DMS79 treated with DMSO at 0.1 percent for 48 hours (cell line): Measurements from ENCODE around the gene CLDN20.
A peak's percentile ranks its signal among the peaks of the same experiment; 100 is the strongest.

Experiments used
- DNase-seq: peaks from one replicate; lab custom pipeline; 2025; lab: John Stamatoyannopoulos, UW

Gene CLDN20

DNA sequence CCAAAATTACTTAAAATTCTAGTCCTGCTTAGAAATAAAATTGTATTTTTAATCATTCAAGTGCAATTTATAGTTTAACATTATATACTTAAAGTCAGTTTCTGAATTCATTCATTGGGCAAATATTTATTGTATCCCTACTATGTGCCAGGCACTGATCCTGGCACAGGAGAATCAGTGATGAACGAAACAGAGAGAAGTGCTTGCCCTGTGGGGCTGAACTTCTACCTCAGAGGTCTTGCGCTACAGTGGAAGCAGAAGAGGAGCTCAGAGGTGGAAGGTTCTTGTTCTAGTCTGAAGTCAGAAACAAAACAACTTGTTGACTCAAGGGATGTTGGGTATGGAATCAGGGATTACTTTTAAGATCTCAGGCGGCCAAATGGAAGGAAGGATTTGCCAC, 6.0 kb downstream of the CLDN20 start:
- no peak for DNase-seq

DNA sequence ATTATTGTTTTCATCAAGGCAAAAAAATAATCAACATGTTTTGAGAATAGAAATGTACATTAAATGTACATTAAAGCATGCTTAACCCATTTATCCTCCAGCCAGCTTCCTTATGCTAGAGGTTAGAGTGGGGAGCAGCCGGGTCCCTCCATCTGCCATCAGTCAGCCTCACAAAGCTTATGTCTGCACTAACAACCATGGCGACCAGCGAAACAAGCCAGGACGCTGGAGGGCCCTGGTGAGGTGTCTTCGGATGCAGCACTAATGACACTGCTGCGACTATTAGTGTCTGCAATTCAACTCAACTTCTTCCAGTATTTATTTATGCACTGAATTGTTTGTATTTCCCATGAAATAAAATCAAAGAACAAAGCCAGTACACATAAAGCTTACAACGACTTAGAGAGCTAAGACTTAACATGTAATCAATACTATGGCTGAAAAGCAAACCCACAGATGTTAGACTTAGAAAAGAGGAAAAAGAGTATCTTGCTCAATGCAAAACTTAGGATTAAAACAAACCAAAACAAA, 6.8 kb downstream of the CLDN20 start:
- DNase-seq: no peak

- DNase-seq: no peak
Measured at GRCh38 chr6:155271145-155271544, 7.3 kb downstream of the CLDN20 start.

- DNase-seq: no peak
Measured at GRCh38 chr6:155272353-155273232, 8.8 kb downstream of the CLDN20 start.

- no peak for DNase-seq
Measured at GRCh38 chr6:155273431-155273830, 9.6 kb downstream of the CLDN20 start.

DNA sequence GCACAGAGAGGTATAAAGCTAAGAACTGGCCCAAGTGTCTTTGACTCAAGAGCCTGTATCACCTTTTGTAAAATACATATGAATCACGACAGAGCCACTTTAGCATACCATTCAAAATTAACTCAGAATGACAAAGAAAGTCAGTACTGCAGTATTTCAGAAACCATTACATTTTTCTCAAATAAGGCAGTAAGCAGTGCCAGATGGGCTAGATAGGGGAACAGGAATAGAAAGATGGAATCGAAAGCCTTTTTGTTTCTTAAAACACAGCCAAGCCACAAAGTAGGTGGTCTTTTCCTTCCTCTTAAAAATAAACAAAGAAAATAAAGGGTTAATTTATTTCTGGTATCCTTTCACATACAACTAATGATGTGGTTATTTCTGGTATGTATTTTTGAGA, 10.3 kb downstream of the CLDN20 start:
- DNase-seq: no peak

- DNase-seq: no peak
Measured at GRCh38 chr6:155274533-155274932, 10.7 kb downstream of the CLDN20 start.

GRCh38 chr6:155275808-155276480, 12.1 kb downstream of the CLDN20 start:
- no peak for DNase-seq

GRCh38 chr6:155276638-155277037, 12.8 kb downstream of the CLDN20 start:
- DNase-seq: no peak

GRCh38 chr6:155278319-155279049, 14.7 kb downstream of the CLDN20 start:
- no peak for DNase-seq

GRCh38 chr6:155284775-155285174, 21.0 kb downstream of the CLDN20 start:
- DNase-seq: no peak

- peak; percentile 33 for DNase-seq
Measured at GRCh38 chr6:155287762-155288161, 23.9 kb downstream of the CLDN20 start.

DNA sequence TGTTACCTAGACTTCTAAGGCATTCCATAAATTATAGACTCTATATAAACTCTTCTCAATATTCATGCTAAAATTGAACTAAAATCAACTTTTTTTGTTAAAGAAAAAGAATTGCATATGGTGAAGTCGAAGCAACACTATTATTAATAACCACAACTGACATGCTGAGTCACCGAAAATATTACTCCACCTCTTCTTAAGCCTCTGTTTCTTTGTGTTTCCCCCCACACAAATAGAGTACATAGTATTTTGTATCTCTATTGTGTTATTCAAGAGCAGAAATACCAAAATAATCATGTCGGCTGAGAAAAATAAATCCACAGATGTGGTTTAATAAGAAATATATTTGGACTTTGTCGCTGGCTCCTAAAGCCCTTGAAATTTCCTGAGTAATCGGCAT, 26.7 kb downstream of the CLDN20 start:
- no peak for DNase-seq

- DNase-seq: no peak
Measured at GRCh38 chr6:155291291-155291690, 27.5 kb downstream of the CLDN20 start.

- DNase-seq: no peak
Measured at GRCh38 chr6:155292711-155293110, 28.9 kb downstream of the CLDN20 start.

- no peak for DNase-seq
Measured at GRCh38 chr6:155297669-155298068, 33.9 kb downstream of the CLDN20 start.

DNA sequence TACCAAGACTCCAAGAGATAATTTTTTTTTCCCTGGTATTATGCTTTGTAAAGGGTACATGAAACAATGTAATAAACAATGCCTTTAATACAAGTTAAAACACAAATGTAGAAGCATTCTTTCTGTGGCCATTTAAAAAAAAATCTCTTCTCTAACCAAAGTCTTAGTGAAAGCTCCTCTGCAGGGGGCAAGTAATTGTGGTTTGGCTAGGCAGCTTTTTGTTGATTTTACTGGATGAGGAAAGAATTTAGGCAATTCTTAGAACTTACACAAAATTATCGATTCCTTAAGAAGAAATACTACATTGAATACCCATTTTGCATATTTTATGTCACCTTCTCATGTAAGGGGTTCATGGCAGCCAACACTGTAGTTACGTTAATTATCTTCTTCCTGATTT, 38.1 kb downstream of the CLDN20 start:
- no peak for DNase-seq

GRCh38 chr6:155303361-155303870, 39.6 kb downstream of the CLDN20 start:
- no peak for DNase-seq

GRCh38 chr6:155306958-155307357, 43.1 kb downstream of the CLDN20 start:
- no peak for DNase-seq

DNA sequence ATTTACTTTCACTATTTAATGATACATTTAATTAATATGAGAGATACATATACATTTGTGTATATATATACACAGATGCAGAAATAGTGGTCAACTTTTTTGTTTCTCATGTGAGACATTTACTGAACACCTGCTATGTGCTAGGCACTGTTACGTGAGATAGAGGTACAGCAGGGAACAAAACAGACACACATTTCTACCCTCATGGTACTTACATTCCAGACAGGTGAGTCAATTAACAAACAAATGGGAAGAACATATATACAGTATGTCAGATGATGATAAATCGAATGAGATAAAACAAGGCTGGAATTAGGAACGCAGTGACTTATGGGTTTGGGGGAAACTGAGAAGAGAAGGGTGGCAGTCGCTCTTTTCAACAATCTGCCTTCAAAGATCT, 45.3 kb downstream of the CLDN20 start:
- no peak for DNase-seq

DNA sequence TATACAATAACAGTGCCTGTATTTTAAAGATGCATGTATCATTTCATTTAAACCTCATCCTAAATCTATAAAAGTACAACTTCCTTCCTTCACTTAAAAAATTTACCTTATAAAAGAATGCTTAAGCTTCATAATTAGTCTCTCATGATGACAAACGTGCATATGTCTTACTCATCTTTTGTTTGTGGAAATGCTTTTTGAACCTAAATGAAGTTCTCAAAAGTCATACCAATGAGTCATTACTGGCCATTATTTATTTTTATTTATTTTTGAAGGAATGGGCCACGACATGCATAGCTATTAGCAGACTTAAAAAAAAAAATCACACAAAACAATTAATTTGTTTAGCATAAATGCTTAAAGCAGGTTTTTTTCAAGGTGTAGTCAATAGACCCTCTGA, 46.8 kb downstream of the CLDN20 start:
- no peak for DNase-seq

DNA sequence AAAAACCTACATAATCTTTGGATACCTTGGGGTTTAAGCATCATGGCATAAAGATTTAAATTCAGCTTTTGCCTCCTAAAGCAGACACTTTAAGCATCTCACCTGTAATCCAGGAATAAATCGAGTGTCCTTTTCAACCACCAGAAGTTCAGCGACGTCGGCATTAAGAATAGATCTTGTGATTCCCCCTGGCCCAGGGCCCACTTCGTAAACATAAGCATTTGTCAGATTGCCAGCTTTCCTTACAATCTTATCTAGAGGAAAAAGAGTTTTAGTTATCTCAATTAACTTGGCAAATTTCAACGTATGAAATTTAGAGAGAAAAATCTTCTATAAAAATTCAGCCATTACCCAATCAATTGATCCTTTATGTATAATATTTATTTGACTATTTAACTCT, 47.3 kb downstream of the CLDN20 start:
- peak; percentile 63 for DNase-seq
